Measurements from ENCODE around the gene MYOZ2.
"Not testable (repeated sequence)": the region's sequence is repeated elsewhere in the genome, so short reads cannot be mapped to it uniquely, and the experiment has no call there.

MYOZ2 gene

GRCh38 chr4:119131164-119131563 is 4.5 kb upstream of the MYOZ2 start:
- Histone ChIP-seq H3K9me3 (ENCODE audit: control insufficient read depth, low read length) (no peaks in the 10 kb centered on the region), H3K36me3 (ENCODE audit: control insufficient read depth, insufficient read depth, low read length) (no peaks in the 10 kb centered on the region), H3K4me1 (ENCODE audit: control insufficient read depth, insufficient read depth, low read length) (peaks cover 16% of the 10 kb centered on the region), H3K4me3 (ENCODE audit: low read length) (no peak overlapping the region), H3K27me3 (ENCODE audit: control insufficient read depth, insufficient read depth, low read length) (no peaks in the 10 kb centered on the region), H3K9ac (ENCODE audit: low read length) (no peak overlapping the region)

- no peaks in the 10 kb centered on the region for H3K9me3 ChIP-seq (ENCODE audit: control insufficient read depth, low read length)
- no peaks in the 10 kb centered on the region for H3K27me3 ChIP-seq (ENCODE audit: control insufficient read depth, insufficient read depth, low read length)
- H3K4me3 ChIP-seq (ENCODE audit: low read length) = no peak overlapping the region
- H3K9ac ChIP-seq (ENCODE audit: low read length) = no peak overlapping the region
- peaks cover 16% of the 10 kb centered on the region for H3K4me1 ChIP-seq (ENCODE audit: control insufficient read depth, insufficient read depth, low read length)
- no peaks in the 10 kb centered on the region for H3K36me3 ChIP-seq (ENCODE audit: control insufficient read depth, insufficient read depth, low read length)
These were observed 3.3 kb upstream of the MYOZ2 start for GRCh38 chr4:119132306-119132705.

GRCh38 chr4:119136546-119136945 is 914 bp downstream of the MYOZ2 start:
- peaks cover 8% of the 10 kb centered on the region for H3K4me1 ChIP-seq (ENCODE audit: control insufficient read depth, insufficient read depth, low read length)
- H3K4me3 ChIP-seq (ENCODE audit: low read length) = no peak overlapping the region
- H3K9me3 ChIP-seq (ENCODE audit: control insufficient read depth, low read length) = no peaks in the 10 kb centered on the region

GRCh38 chr4:119138046-119138445 is 2.4 kb downstream of the MYOZ2 start:
- Histone ChIP-seq H3K4me1 (ENCODE audit: control insufficient read depth, insufficient read depth, low read length) (peaks cover 6% of the 10 kb centered on the region), H3K9me3 (ENCODE audit: control insufficient read depth, low read length) (no peaks in the 10 kb centered on the region), H3K27me3 (ENCODE audit: control insufficient read depth, insufficient read depth, low read length) (no peaks in the 10 kb centered on the region), H3K9ac (ENCODE audit: low read length) (no peak overlapping the region), H3K36me3 (ENCODE audit: control insufficient read depth, insufficient read depth, low read length) (no peaks in the 10 kb centered on the region), H3K4me3 (ENCODE audit: low read length) (no peak overlapping the region)

More at GRCh38 chr4:119136546-119136945, 914 bp downstream of the MYOZ2 start:
- Histone ChIP-seq H3K36me3 (ENCODE audit: control insufficient read depth, insufficient read depth, low read length) (no peaks in the 10 kb centered on the region), H3K9ac (ENCODE audit: low read length) (no peak overlapping the region), H3K27me3 (ENCODE audit: control insufficient read depth, insufficient read depth, low read length) (no peaks in the 10 kb centered on the region)

- Histone ChIP-seq H3K4me3 (ENCODE audit: low read length) (no peak overlapping the region), H3K27me3 (ENCODE audit: control insufficient read depth, insufficient read depth, low read length) (no peaks in the 10 kb centered on the region), H3K9me3 (ENCODE audit: control insufficient read depth, low read length) (no peaks in the 10 kb centered on the region), H3K9ac (ENCODE audit: low read length) (peak overlapping the region; percentile 40), H3K4me1 (ENCODE audit: control insufficient read depth, insufficient read depth, low read length) (peaks cover 6% of the 10 kb centered on the region), H3K36me3 (ENCODE audit: control insufficient read depth, insufficient read depth, low read length) (no peaks in the 10 kb centered on the region)
These were observed 3.7 kb downstream of the MYOZ2 start for GRCh38 chr4:119139311-119139710.

GRCh38 chr4:119139822-119140252 is 4.2 kb downstream of the MYOZ2 start:
- Histone ChIP-seq H3K27me3 (ENCODE audit: control insufficient read depth, insufficient read depth, low read length) (no peaks in the 10 kb centered on the region), H3K4me3 (ENCODE audit: low read length) (no peak overlapping the region), H3K36me3 (ENCODE audit: control insufficient read depth, insufficient read depth, low read length) (no peaks in the 10 kb centered on the region), H3K4me1 (ENCODE audit: control insufficient read depth, insufficient read depth, low read length) (peaks cover 6% of the 10 kb centered on the region), H3K9me3 (ENCODE audit: control insufficient read depth, low read length) (no peaks in the 10 kb centered on the region), H3K9ac (ENCODE audit: low read length) (peak overlapping the region; percentile 40)

- H3K36me3 ChIP-seq (ENCODE audit: control insufficient read depth, insufficient read depth, low read length); H3K9me3 ChIP-seq (ENCODE audit: control insufficient read depth, low read length); H3K9ac ChIP-seq (ENCODE audit: low read length); H3K4me1 ChIP-seq (ENCODE audit: control insufficient read depth, insufficient read depth, low read length); H3K4me3 ChIP-seq (ENCODE audit: low read length); H3K27me3 ChIP-seq (ENCODE audit: control insufficient read depth, insufficient read depth, low read length): not testable (repeated sequence)
These were observed 5.7 kb downstream of the MYOZ2 start for GRCh38 chr4:119141283-119141682.

- no peak overlapping the region for H3K4me3 ChIP-seq (ENCODE audit: low read length)
These were observed 7.2 kb downstream of the MYOZ2 start for GRCh38 chr4:119142833-119143232.

GRCh38 chr4:119143341-119143740 is 7.7 kb downstream of the MYOZ2 start:
- H3K27me3 ChIP-seq (ENCODE audit: control insufficient read depth, insufficient read depth, low read length); H3K9me3 ChIP-seq (ENCODE audit: control insufficient read depth, low read length); H3K9ac ChIP-seq (ENCODE audit: low read length); H3K36me3 ChIP-seq (ENCODE audit: control insufficient read depth, insufficient read depth, low read length); H3K4me1 ChIP-seq (ENCODE audit: control insufficient read depth, insufficient read depth, low read length); H3K4me3 ChIP-seq (ENCODE audit: low read length): not testable (repeated sequence)

More at GRCh38 chr4:119142833-119143232, 7.2 kb downstream of the MYOZ2 start:
- H3K9me3 ChIP-seq (ENCODE audit: control insufficient read depth, low read length) = no peaks in the 10 kb centered on the region
- no peak overlapping the region for H3K9ac ChIP-seq (ENCODE audit: low read length)
- peaks cover 6% of the 10 kb centered on the region for H3K4me1 ChIP-seq (ENCODE audit: control insufficient read depth, insufficient read depth, low read length)
- no peaks in the 10 kb centered on the region for H3K36me3 ChIP-seq (ENCODE audit: control insufficient read depth, insufficient read depth, low read length)
- H3K27me3 ChIP-seq (ENCODE audit: control insufficient read depth, insufficient read depth, low read length) = no peaks in the 10 kb centered on the region

GRCh38 chr4:119149110-119149509 is 13.5 kb downstream of the MYOZ2 start:
- Histone ChIP-seq H3K9me3 (ENCODE audit: control insufficient read depth, low read length) (no peaks in the 10 kb centered on the region), H3K36me3 (ENCODE audit: control insufficient read depth, insufficient read depth, low read length) (no peaks in the 10 kb centered on the region), H3K27me3 (ENCODE audit: control insufficient read depth, insufficient read depth, low read length) (no peaks in the 10 kb centered on the region), H3K9ac (ENCODE audit: low read length) (no peak overlapping the region), H3K4me3 (ENCODE audit: low read length) (no peak overlapping the region), H3K4me1 (ENCODE audit: control insufficient read depth, insufficient read depth, low read length) (peaks cover 5% of the 10 kb centered on the region)

- H3K9me3 ChIP-seq (ENCODE audit: control insufficient read depth, low read length) = no peaks in the 10 kb centered on the region
- H3K9ac ChIP-seq (ENCODE audit: low read length) = no peak overlapping the region
- peaks cover 5% of the 10 kb centered on the region for H3K4me1 ChIP-seq (ENCODE audit: control insufficient read depth, insufficient read depth, low read length)
- no peak overlapping the region for H3K4me3 ChIP-seq (ENCODE audit: low read length)
- no peaks in the 10 kb centered on the region for H3K36me3 ChIP-seq (ENCODE audit: control insufficient read depth, insufficient read depth, low read length)
- no peaks in the 10 kb centered on the region for H3K27me3 ChIP-seq (ENCODE audit: control insufficient read depth, insufficient read depth, low read length)
These were observed 15.5 kb downstream of the MYOZ2 start for GRCh38 chr4:119151161-119151560.

GRCh38 chr4:119152741-119153140 is 17.1 kb downstream of the MYOZ2 start:
- Histone ChIP-seq H3K9me3 (ENCODE audit: control insufficient read depth, low read length) (no peaks in the 10 kb centered on the region), H3K36me3 (ENCODE audit: control insufficient read depth, insufficient read depth, low read length) (no peaks in the 10 kb centered on the region), H3K9ac (ENCODE audit: low read length) (no peak overlapping the region), H3K27me3 (ENCODE audit: control insufficient read depth, insufficient read depth, low read length) (no peaks in the 10 kb centered on the region), H3K4me1 (ENCODE audit: control insufficient read depth, insufficient read depth, low read length) (peaks cover 5% of the 10 kb centered on the region), H3K4me3 (ENCODE audit: low read length) (no peak overlapping the region)

- Histone ChIP-seq H3K4me1 (ENCODE audit: control insufficient read depth, insufficient read depth, low read length) (peaks cover 14% of the 10 kb centered on the region), H3K4me3 (ENCODE audit: low read length) (no peak overlapping the region), H3K27me3 (ENCODE audit: control insufficient read depth, insufficient read depth, low read length) (no peaks in the 10 kb centered on the region), H3K9me3 (ENCODE audit: control insufficient read depth, low read length) (no peaks in the 10 kb centered on the region), H3K9ac (ENCODE audit: low read length) (no peak overlapping the region), H3K36me3 (ENCODE audit: control insufficient read depth, insufficient read depth, low read length) (no peaks in the 10 kb centered on the region)
These were observed 26.5 kb downstream of the MYOZ2 start for GRCh38 chr4:119162174-119162573.
